SU-DHL-6 (cell line): Measurements from ENCODE around the gene DRAP1.

Experiments used
- H2AFZ ChIP-seq: fragments of 200-600 bp; sonication (generic); 2 replicates; pipeline ENCODE4 v1.6.1; 2014; ENCODE audit warnings: low read depth, mild to moderate bottlenecking, moderate library complexity, mixed read lengths, antibody characterized with exemption, low read length; ENCODE audit not compliant: severe bottlenecking
- H3F3A ChIP-seq: fragments of 200-600 bp; shearing (Covaris generic); 2 replicates; pipeline ENCODE4 v1.6.0; 2016; ENCODE audit warnings: antibody characterized with exemption, mild to moderate bottlenecking; ENCODE audit not compliant: insufficient read depth
- H3K27ac ChIP-seq: fragments of 200-600 bp; sonication (generic); 2 replicates; pipeline ENCODE4 v1.5.1; 2016; ENCODE audit warnings: low read depth, mild to moderate bottlenecking, low read length, moderate library complexity, mixed read lengths
- H3K27me3 ChIP-seq: fragments of 200-600 bp; sonication (generic), shearing (Covaris generic); 2 replicates; pipeline ENCODE4 v1.6.0; 2014; ENCODE audit warnings: mild to moderate bottlenecking, low read length
- H3K36me3 ChIP-seq: fragments of 200-600 bp; sonication (generic); 2 replicates; pipeline ENCODE4 v1.6.1; 2014; ENCODE audit warnings: mild to moderate bottlenecking, low read length, mixed read lengths
- H3K4me2 ChIP-seq: fragments of 300-600, 200-600 bp; shearing (Covaris generic), sonication (generic); 2 replicates; pipeline ENCODE4 v1.6.0; 2014; ENCODE audit warnings: low read length, low read depth, mild to moderate bottlenecking; ENCODE audit not compliant: poor library complexity, severe bottlenecking
- H3K4me3 ChIP-seq: fragments of 200-600 bp; sonication (generic); 2 replicates; pipeline ENCODE4 v1.5.1; 2014; ENCODE audit warnings: antibody characterized with exemption, low read length, mild to moderate bottlenecking, mixed read lengths; ENCODE audit not compliant: insufficient read depth, poor library complexity, severe bottlenecking
- H3K79me2 ChIP-seq: fragments of 200-600 bp; sonication (generic); 2 replicates; pipeline ENCODE4 v1.6.1; 2014; ENCODE audit warnings: mild to moderate bottlenecking, low read length, moderate library complexity; ENCODE audit not compliant: insufficient read depth
- H3K9ac ChIP-seq: fragments of 200-600 bp; sonication (generic); 2 replicates; pipeline ENCODE4 v1.7.0; 2014; ENCODE audit warnings: mild to moderate bottlenecking, low read length
- H3K9me2 ChIP-seq: fragments of 200-600 bp; sonication (generic); replicated peaks from 2 replicates; pipeline ENCODE4 v1.6.1; 2014; ENCODE audit warnings: low read length; ENCODE audit not compliant: insufficient read depth
- H3K9me3 ChIP-seq: fragments of 200-600 bp; sonication (generic); 2 replicates; pipeline ENCODE4 v1.6.1; 2014; ENCODE audit warnings: low read length, mixed read lengths; ENCODE audit not compliant: insufficient read depth
- H4K20me1 ChIP-seq: fragments of 200-600 bp; sonication (generic); 2 replicates; pipeline ENCODE4 v1.6.1; 2014; ENCODE audit warnings: low read depth, mild to moderate bottlenecking, antibody characterized with exemption, low read length, moderate library complexity, mixed read lengths
- CTCF ChIP-seq: fragments of 200-600 bp; sonication (generic); IDR thresholded peaks from one replicate; pipeline ENCODE4 v1.5.1; 2017; ENCODE audit warnings: antibody characterized with exemption, mild to moderate bottlenecking, low read length, moderate library complexity; ENCODE audit not compliant: insufficient read depth, poor library complexity, severe bottlenecking
- EZH2phosphoT487 ChIP-seq: fragments of 200-600 bp; sonication (generic), shearing (Covaris generic); conservative IDR thresholded peaks from 2 replicates; pipeline ENCODE4 v1.6.1; 2018; ENCODE audit warnings: mild to moderate bottlenecking, antibody characterized with exemption, low read length, moderate library complexity, mixed read lengths

Gene DRAP1

GRCh38 chr11:65953471-65953870, 34.2 kb downstream of the DRAP1 start:
- Histone ChIP-seq H3K27me3 (no peaks in the 10 kb centered on the region), H3K9me3 (no peaks in the 10 kb centered on the region), H3F3A (no peaks in the 10 kb centered on the region), H3K4me3 (no peak overlapping the region), H2AFZ (no peak overlapping the region), H3K36me3 (no peaks in the 10 kb centered on the region), H3K9ac (no peak overlapping the region), H3K27ac (no peak overlapping the region), H4K20me1 (no peaks in the 10 kb centered on the region), H3K9me2 (no peaks in the 10 kb centered on the region), H3K4me2 (no peak overlapping the region), H3K79me2 (no peaks in the 10 kb centered on the region)
- TF ChIP-seq EZH2phosphoT487 (no peak), CTCF (no peak)

GRCh38 chr11:65954771-65955170, 35.5 kb downstream of the DRAP1 start:
- Histone ChIP-seq H3K27me3 (no peaks in the 10 kb centered on the region), H3K9ac (no peak overlapping the region), H4K20me1 (no peaks in the 10 kb centered on the region), H3K9me3 (no peaks in the 10 kb centered on the region), H2AFZ (no peak overlapping the region), H3K9me2 (no peaks in the 10 kb centered on the region), H3K36me3 (no peaks in the 10 kb centered on the region), H3K4me3 (no peak overlapping the region), H3K4me2 (no peak overlapping the region), H3K27ac (no peak overlapping the region), H3F3A (no peaks in the 10 kb centered on the region), H3K79me2 (no peaks in the 10 kb centered on the region)
- no peak for TF ChIP-seq CTCF

GRCh38 chr11:65958291-65958690, 39.1 kb downstream of the DRAP1 start:
- Histone ChIP-seq H3K4me3 (no peak overlapping the region), H3K9me3 (no peaks in the 10 kb centered on the region), H3K36me3 (no peaks in the 10 kb centered on the region), H4K20me1 (0 out of 2 replicates have a peak, but pooled peaks cover 3% of the 10 kb centered on the region), H3K79me2 (peaks cover 16% of the 10 kb centered on the region), H2AFZ (no peak overlapping the region), H3K9ac (no peak overlapping the region), H3K4me2 (no peak overlapping the region), H3K27ac (no peak overlapping the region), H3K9me2 (no peaks in the 10 kb centered on the region), H3K27me3 (no peaks in the 10 kb centered on the region), H3F3A (no peaks in the 10 kb centered on the region)
- TF ChIP-seq CTCF (no peak), EZH2phosphoT487 (no peak)

DNA sequence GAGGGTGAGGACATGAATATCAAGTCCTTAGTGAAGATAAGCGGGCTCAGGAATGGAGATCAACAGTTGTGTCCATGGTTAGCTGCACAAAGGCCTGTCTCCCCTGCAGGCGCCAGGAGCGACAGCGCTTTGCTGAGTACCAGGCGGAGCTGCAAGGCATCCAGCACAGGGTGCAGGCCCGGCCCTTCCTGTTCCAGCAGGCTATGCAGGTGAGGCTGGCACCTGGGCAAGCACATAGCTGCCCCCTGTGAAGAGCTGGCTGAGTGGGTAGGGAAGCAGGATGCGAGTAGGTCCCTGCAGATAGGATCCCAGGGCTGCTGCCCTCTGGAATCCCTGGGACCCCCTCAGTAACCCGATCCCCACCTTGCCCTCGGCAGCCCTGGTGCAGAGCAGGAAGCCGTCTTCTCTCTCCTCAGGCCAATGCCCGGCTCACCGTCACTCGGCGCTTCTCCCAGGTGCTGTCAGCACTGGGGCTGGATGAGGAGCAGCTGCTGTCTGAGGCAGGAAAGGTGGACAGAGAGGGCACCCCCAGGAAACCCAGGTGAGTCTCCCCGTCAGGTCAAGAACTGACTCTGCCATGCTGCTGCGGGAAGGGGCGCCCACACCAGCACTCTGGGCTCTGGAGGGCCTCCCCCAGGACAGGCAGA, 39.7 kb downstream of the DRAP1 start:
- Histone ChIP-seq H3K9ac (no peak overlapping the region), H3F3A (no peaks in the 10 kb centered on the region), H3K79me2 (peaks cover 22% of the 10 kb centered on the region), H3K9me3 (no peaks in the 10 kb centered on the region), H4K20me1 (0 out of 2 replicates have a peak, but pooled peaks cover 3% of the 10 kb centered on the region), H3K27me3 (no peaks in the 10 kb centered on the region), H3K4me2 (no peak overlapping the region), H2AFZ (no peak overlapping the region), H3K36me3 (no peaks in the 10 kb centered on the region), H3K9me2 (no peaks in the 10 kb centered on the region), H3K27ac (no peak overlapping the region), H3K4me3 (no peak overlapping the region)
- TF ChIP-seq EZH2phosphoT487 (no peak), CTCF (no peak)
